ENCODE results near the gene NDE1. TPM values are rescaled to one million over a fixed set of nuclear protein-coding genes. Genes with fewer than 3 reads are reported as not detected.
A peak's percentile ranks its signal among the peaks of the same experiment; 100 is the strongest.

The NDE1 gene
- total and polyA plus RNA-seq, 2 experiments from 2014 or later, result 10.3 to 11.8 TPM

DNA sequence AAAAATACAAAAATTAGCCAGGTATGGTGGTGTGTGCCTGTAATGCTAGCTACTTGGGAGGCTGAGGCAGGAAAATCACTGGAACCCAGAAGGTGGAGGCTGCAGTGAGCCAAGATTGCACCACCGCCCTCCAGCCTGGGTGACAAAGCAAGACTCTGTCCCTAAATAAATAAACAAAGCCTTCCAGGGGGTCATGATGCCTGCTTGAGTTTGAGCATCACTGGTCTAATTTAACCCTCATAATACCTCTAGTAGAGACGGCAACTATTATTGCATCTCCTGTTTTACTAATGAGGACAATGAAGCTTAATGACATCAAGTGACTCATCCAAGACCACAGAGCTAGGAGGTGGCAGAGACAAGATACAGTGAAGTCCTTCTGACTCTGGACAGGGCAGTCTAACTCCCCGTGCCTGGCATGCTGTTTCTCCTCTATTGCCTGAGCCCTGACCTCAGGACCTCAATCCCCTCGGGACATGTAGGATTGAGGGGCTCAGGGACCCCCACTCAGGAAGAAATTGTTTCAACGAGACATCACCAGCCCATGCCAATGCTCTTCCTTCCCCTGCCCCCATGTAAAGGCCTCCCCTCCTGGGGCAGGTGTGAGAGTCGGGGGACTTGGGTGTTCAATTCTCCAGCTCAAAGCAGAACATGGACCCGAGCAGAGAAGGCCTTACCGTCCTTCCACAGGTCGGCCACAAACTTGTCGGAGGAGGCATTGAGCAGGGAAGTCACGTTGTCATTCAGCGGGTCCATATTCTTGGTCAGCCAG, 102.9 kb downstream of the NDE1 start:
- Histone ChIP-seq H3K27ac (no peak overlapping the region), H3K79me2 (no peaks in the 10 kb centered on the region), H3K4me3 (no peak overlapping the region), H4K20me1 (ENCODE audit: insufficient read depth, poor library complexity, severe bottlenecking) (no peaks in the 10 kb centered on the region), H3K4me2 (no peak overlapping the region), H2AFZ (no peak overlapping the region), H3K9me2 (replicated peaks; ENCODE audit: insufficient read depth) (no peaks in the 10 kb centered on the region), H3K4me1 (ENCODE audit: insufficient read depth) (no peaks in the 10 kb centered on the region), H3K27me3 (no peaks in the 10 kb centered on the region), H3K36me3 (replicated peaks; ENCODE audit: insufficient read depth, low read depth) (no peaks in the 10 kb centered on the region), H3K9me3 (ENCODE audit: low read depth) (no peaks in the 10 kb centered on the region)
- DNase-seq (ENCODE audit: low spot score), result no peak
- TF ChIP-seq EZH2 (IDR thresholded peaks at IDR 0.05; ENCODE audit: borderline replicate concordance) (no peak), EZH2phosphoT487 (IDR thresholded peaks at IDR 0.05; ENCODE audit: low read depth, severe bottlenecking, unreplicated experiment) (no peak)
- TF ChIP-seq, protein P1, sequence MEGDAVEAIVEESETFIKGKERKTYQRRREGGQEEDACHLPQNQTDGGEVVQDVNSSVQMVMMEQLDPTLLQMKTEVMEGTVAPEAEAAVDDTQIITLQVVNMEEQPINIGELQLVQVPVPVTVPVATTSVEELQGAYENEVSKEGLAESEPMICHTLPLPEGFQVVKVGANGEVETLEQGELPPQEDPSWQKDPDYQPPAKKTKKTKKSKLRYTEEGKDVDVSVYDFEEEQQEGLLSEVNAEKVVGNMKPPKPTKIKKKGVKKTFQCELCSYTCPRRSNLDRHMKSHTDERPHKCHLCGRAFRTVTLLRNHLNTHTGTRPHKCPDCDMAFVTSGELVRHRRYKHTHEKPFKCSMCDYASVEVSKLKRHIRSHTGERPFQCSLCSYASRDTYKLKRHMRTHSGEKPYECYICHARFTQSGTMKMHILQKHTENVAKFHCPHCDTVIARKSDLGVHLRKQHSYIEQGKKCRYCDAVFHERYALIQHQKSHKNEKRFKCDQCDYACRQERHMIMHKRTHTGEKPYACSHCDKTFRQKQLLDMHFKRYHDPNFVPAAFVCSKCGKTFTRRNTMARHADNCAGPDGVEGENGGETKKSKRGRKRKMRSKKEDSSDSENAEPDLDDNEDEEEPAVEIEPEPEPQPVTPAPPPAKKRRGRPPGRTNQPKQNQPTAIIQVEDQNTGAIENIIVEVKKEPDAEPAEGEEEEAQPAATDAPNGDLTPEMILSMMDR (IDR thresholded peaks at IDR 0.05; ENCODE audit: poor library complexity), result no peak
- 89% methylated on average over 12 of the region's 12 CpGs for WGBS (ENCODE audit: low lambda C conversion rate, missing lambda C conversion rate)

DNA sequence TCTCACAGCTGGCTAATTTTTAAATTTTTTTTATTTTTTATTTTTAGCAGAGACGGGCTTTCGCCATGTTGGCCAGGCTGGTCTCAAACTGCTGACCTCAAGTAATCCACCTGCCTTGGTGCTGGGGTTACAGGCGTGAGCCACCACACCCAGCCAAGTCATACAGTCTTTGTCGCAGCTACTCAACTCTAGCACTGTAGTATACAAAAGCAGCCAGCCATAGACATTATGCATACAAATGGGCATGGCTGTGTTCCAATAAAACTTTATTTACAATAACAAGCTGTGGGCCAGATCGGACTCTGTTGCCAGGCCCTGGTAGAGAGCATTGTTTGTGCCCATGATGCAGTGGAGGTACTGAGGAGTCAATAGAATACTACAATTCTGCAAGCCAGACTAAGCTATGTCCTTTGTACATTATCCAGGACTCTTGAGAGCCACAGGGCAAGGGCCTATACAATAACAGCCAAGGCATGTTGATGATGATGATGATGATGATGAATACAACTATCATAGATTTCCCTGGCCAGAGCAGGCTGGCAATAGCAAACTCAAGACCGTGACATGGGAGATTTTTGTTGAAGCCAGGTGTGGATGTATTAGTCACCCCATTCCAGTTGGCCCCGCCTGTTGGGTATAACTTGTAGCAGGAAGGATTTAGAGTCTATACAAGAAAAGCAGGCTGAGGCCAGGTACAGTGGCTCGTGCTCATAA, 104.9 kb downstream of the NDE1 start:
- H3K79me2 ChIP-seq, result no peaks in the 10 kb centered on the region
- H3K4me3 ChIP-seq, result no peak overlapping the region
- no peaks in the 10 kb centered on the region for H3K4me1 ChIP-seq (ENCODE audit: insufficient read depth)
- no peaks in the 10 kb centered on the region for H3K36me3 ChIP-seq (replicated peaks; ENCODE audit: insufficient read depth, low read depth)
- H3K4me2 ChIP-seq, result no peak overlapping the region
- TF ChIP-seq, protein P1 (IDR thresholded peaks at IDR 0.05; ENCODE audit: poor library complexity), result no peak
- TF ChIP-seq EZH2 (IDR thresholded peaks at IDR 0.05; ENCODE audit: borderline replicate concordance) (no peak), EZH2phosphoT487 (IDR thresholded peaks at IDR 0.05; ENCODE audit: low read depth, severe bottlenecking, unreplicated experiment) (no peak)
- H4K20me1 ChIP-seq (ENCODE audit: insufficient read depth, poor library complexity, severe bottlenecking), result no peaks in the 10 kb centered on the region
- no peaks in the 10 kb centered on the region for H3K9me3 ChIP-seq (ENCODE audit: low read depth)
- H3K27me3 ChIP-seq, result peaks cover 3% of the 10 kb centered on the region
- 96% methylated on average over 8 of the region's 8 CpGs for whole genome bisulfite sequencing (ENCODE audit: low lambda C conversion rate, missing lambda C conversion rate)
- H2AFZ ChIP-seq, result no peak overlapping the region
- H3K9me2 ChIP-seq (replicated peaks; ENCODE audit: insufficient read depth), result no peaks in the 10 kb centered on the region
- DNase-seq (ENCODE audit: low spot score), result no peak
- no peak overlapping the region for H3K27ac ChIP-seq

DNA sequence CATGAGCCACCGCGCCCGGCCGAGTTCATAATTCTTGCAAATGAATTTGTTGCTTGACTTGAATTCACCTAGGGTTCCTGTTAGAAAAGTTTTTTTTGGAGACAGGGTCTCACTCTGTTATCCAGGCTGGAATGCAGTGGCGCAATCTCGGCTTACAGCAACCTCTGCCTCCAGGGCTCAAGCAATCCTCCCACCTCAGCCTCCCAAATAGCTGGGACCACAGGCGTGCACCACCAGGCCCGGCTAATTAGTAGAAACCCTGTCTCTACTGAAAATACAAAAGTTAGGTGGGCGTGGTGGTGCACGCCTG, 107.0 kb downstream of the NDE1 start:
- Histone ChIP-seq H3K27ac (no peak overlapping the region), H3K9me3 (ENCODE audit: low read depth) (no peaks in the 10 kb centered on the region), H3K4me3 (no peak overlapping the region), H3K4me2 (peak overlapping the region; percentile 51), H4K20me1 (ENCODE audit: insufficient read depth, poor library complexity, severe bottlenecking) (no peaks in the 10 kb centered on the region), H3K9me2 (replicated peaks; ENCODE audit: insufficient read depth) (no peaks in the 10 kb centered on the region), H3K36me3 (replicated peaks; ENCODE audit: insufficient read depth, low read depth) (no peaks in the 10 kb centered on the region), H3K27me3 (peaks cover 3% of the 10 kb centered on the region), H2AFZ (no peak overlapping the region), H3K79me2 (no peaks in the 10 kb centered on the region), H3K4me1 (ENCODE audit: insufficient read depth) (no peaks in the 10 kb centered on the region)
- no peak for DNase-seq (ENCODE audit: low spot score)
- TF ChIP-seq, protein P1 (IDR thresholded peaks at IDR 0.05; ENCODE audit: poor library complexity), result no peak
- TF ChIP-seq EZH2 (IDR thresholded peaks at IDR 0.05; ENCODE audit: borderline replicate concordance) (no peak), EZH2phosphoT487 (IDR thresholded peaks at IDR 0.05; ENCODE audit: low read depth, severe bottlenecking, unreplicated experiment) (no peak)
- 72% methylated on average over 10 of the region's 10 CpGs for WGBS (ENCODE audit: low lambda C conversion rate, missing lambda C conversion rate)

All from hepatocyte (in vitro differentiated cells).